HTR-8/SVneo (cell line): ENCODE data around the gene PIM3.

Experiments used
- DNase-seq: peaks from one replicate; pipeline ENCODE4 v3.0.0; 2011; ENCODE audit warnings: low spot score, mixed read lengths; ENCODE audit not compliant: insufficient read length
- FAIRE-seq: peaks from 2 replicates; lab custom pipeline; 2011; peaks lifted over from hg19 to GRCh38; lab: Jason Lieb, UNC

Gene PIM3

GRCh38 chr22:49964136-49965090 lies 3.8 kb downstream of the PIM3 start:
- DNase-seq (no peak), FAIRE-seq (no peak)

GRCh38 chr22:49965091-49966040 lies 4.8 kb downstream of the PIM3 start:
- DNase-seq (no peak), FAIRE-seq (no peak)

- no peak for FAIRE-seq
- DNase-seq, result no peak
Observed at GRCh38 chr22:49966041-49966773, 5.6 kb downstream of the PIM3 start.

- FAIRE-seq, result no peak
- no peak for DNase-seq
Observed at GRCh38 chr22:49966774-49967705, 6.5 kb downstream of the PIM3 start.

GRCh38 chr22:49967706-49968208 lies 7.2 kb downstream of the PIM3 start:
- DNase-seq (no peak), FAIRE-seq (no peak)

- DNase-seq (no peak), FAIRE-seq (no peak)
Observed at GRCh38 chr22:49968313-49968830, 7.8 kb downstream of the PIM3 start.

- FAIRE-seq, result no peak
- DNase-seq, result no peak
Observed at GRCh38 chr22:49968831-49969661, 8.5 kb downstream of the PIM3 start.

GRCh38 chr22:49969751-49970527 lies 9.4 kb downstream of the PIM3 start:
- DNase-seq (no peak), FAIRE-seq (no peak)

GRCh38 chr22:49970528-49971231 lies 10.1 kb downstream of the PIM3 start:
- FAIRE-seq, result peak; percentile 98
- peak; percentile 95 for DNase-seq

GRCh38 chr22:49971232-49972162 lies 10.9 kb downstream of the PIM3 start:
- DNase-seq (peak; percentile 49), FAIRE-seq (no peak)

GRCh38 chr22:49972163-49973017 lies 11.8 kb downstream of the PIM3 start:
- DNase-seq, result no peak
- FAIRE-seq, result no peak

- FAIRE-seq, result no peak
- DNase-seq, result no peak
Observed at GRCh38 chr22:49973018-49973961, 12.7 kb downstream of the PIM3 start.

GRCh38 chr22:49975543-49976389 lies 15.2 kb downstream of the PIM3 start:
- no peak for FAIRE-seq
- DNase-seq, result no peak
